H1 (cell line): Measurements from ENCODE around the gene KLK10. TPM values are rescaled to one million over a fixed set of nuclear protein-coding genes. Genes with fewer than 3 reads are reported as not detected.
A peak's percentile ranks its signal among the peaks of the same experiment; 100 is the strongest.

Source experiments
- CTCF ChIA-PET: fragments of 300-600 bp; sonication (Branson Sonifier 250); formaldehyde crosslinking; loops from one replicate; lab custom pipeline; 2021; ENCODE audit not compliant: partially characterized antibody; lab: Charles Lee
- POLR2A ChIA-PET: fragments of 300-600 bp; sonication (Branson Sonifier 250); formaldehyde crosslinking; loops from one replicate; lab custom pipeline; 2021; ENCODE audit warnings: inconsistent platforms; ENCODE audit not compliant: partially characterized antibody; lab: Charles Lee
- DNase-seq, 2 experiments: peaks; one replicate each; pipeline versions ENCODE4 v3.0.0 to v3.0.0-alpha.2; 2010 to 2022; ENCODE audit warnings: low spot score in 2 of 2, low read depth in 1 of 2, mixed read lengths in 1 of 2
- FAIRE-seq: peaks from 2 replicates; lab custom pipeline; 2011; peaks lifted over from hg19 to GRCh38; lab: Jason Lieb, UNC
- H2AFZ ChIP-seq: 2 replicates; pipeline ENCODE4 v1.8.1; 2012; ENCODE audit warnings: low read length, inconsistent platforms
- H2AK5ac ChIP-seq: 2 replicates; pipeline ENCODE4 v1.6.1; 2013; ENCODE audit warnings: low read depth, low read length
- H2BK120ac ChIP-seq: replicated peaks from 2 replicates; pipeline ENCODE3; 2013; ENCODE audit warnings: low read depth, low read length, inconsistent platforms
- H2BK12ac ChIP-seq: 2 replicates; pipeline ENCODE4 v1.6.1; 2013; ENCODE audit warnings: low read depth, low read length
- H2BK15ac ChIP-seq: 2 replicates; pipeline ENCODE4 v1.6.1; 2013; ENCODE audit warnings: low read length
- H2BK20ac ChIP-seq: 2 replicates; pipeline ENCODE4 v1.6.1; 2013; ENCODE audit warnings: low read length
- H2BK5ac ChIP-seq: 2 replicates; pipeline ENCODE4 v1.6.1; 2013; ENCODE audit warnings: low read depth, low read length
- H3K14ac ChIP-seq: 2 replicates; pipeline ENCODE4 v1.6.1; 2013; ENCODE audit warnings: inconsistent platforms; ENCODE audit not compliant: insufficient read length
- H3K18ac ChIP-seq: 2 replicates; pipeline ENCODE4 v1.6.1; 2013; ENCODE audit warnings: low read length; ENCODE audit errors: extremely low read depth
- H3K23ac ChIP-seq: 2 replicates; pipeline ENCODE4 v1.6.1; 2013; ENCODE audit warnings: inconsistent platforms; ENCODE audit not compliant: insufficient read length
- H3K23me2 ChIP-seq: 2 replicates; pipeline ENCODE4 v1.6.1; 2013; ENCODE audit warnings: low read depth, low read length
- H3K27ac ChIP-seq: 2 replicates; pipeline ENCODE4 v1.6.1; 2011; ENCODE audit warnings: low read depth, low read length, inconsistent platforms
- H3K27me3 ChIP-seq, 4 experiments: replicated peaks in 1 of 4; 1 replicate in 1 of 4; 2 replicates in 3 of 4; pipeline versions ENCODE4 v1.6.1 to v1.8.1; 2011 to 2013; ENCODE audit warnings: low read length in 3 of 4, mild to moderate bottlenecking in 3 of 4, inconsistent platforms in 2 of 4, mixed read lengths in 2 of 4, moderate library complexity in 1 of 4; ENCODE audit not compliant: control insufficient read depth in 3 of 4, insufficient read depth in 3 of 4; ENCODE audit errors: extremely low read depth in 1 of 4
- H3K36me3 ChIP-seq, 4 experiments: 2 replicates each; pipeline versions ENCODE4 v1.6.1 to v1.8.1; 2011 to 2013; ENCODE audit warnings: mild to moderate bottlenecking in 4 of 4, low read length in 3 of 4, moderate library complexity in 2 of 4, control low read depth in 1 of 4, inconsistent platforms in 1 of 4; ENCODE audit not compliant: insufficient read depth in 4 of 4, control insufficient read depth in 2 of 4
- H3K4ac ChIP-seq: replicated peaks from 2 replicates; pipeline ENCODE3; 2013; ENCODE audit warnings: low read length, low read depth, mixed read lengths, inconsistent platforms; ENCODE audit not compliant: insufficient read length
- H3K4me1 ChIP-seq, 4 experiments: replicated peaks in 1 of 4; 1 replicate in 1 of 4; 2 replicates in 3 of 4; pipeline versions ENCODE4 v1.6.1 to v1.8.1; 2011 to 2013; ENCODE audit warnings: low read length in 3 of 4, inconsistent platforms in 2 of 4, mixed read lengths in 1 of 4; ENCODE audit not compliant: insufficient read depth in 4 of 4, control insufficient read depth in 3 of 4
- H3K4me2 ChIP-seq, 2 experiments: 2 replicates each; pipeline versions ENCODE4 v1.6.1 to v1.8.1; 2011 to 2013; ENCODE audit warnings: low read depth in 2 of 2, low read length in 2 of 2, control low read depth in 1 of 2, inconsistent platforms in 1 of 2, mild to moderate bottlenecking in 1 of 2; ENCODE audit not compliant: insufficient read depth in 1 of 2
- H3K4me3 ChIP-seq, 4 experiments: fragments of 200-600, 300-600 bp in 1 of 4; sonication (generic), shearing (Covaris generic), sonication (Bioruptor Twin) in 1 of 4; 2 replicates each; pipeline versions ENCODE4 v1.5.1 to v1.8.1; 2011 to 2016; ENCODE audit warnings: low read length in 4 of 4, low read depth in 3 of 4, control low read depth in 2 of 4, inconsistent platforms in 2 of 4, mild to moderate bottlenecking in 2 of 4, mixed read lengths in 1 of 4, moderate library complexity in 1 of 4; ENCODE audit not compliant: insufficient read depth in 2 of 4; ENCODE audit errors: extremely low read depth in 1 of 4
- H3K56ac ChIP-seq: replicated peaks from 2 replicates; pipeline ENCODE3; 2013; ENCODE audit warnings: low read depth, mild to moderate bottlenecking, mixed read lengths, low read length, inconsistent platforms; ENCODE audit not compliant: insufficient read length
- H3K79me1 ChIP-seq: 2 replicates; pipeline ENCODE4 v1.6.1; 2013; ENCODE audit warnings: low read depth, low read length, control low read depth
- H3K79me2 ChIP-seq, 2 experiments: 2 replicates each; pipeline versions ENCODE4 v1.6.1 to v1.8.1; 2012 to 2013; ENCODE audit warnings: low read length in 2 of 2, mild to moderate bottlenecking in 2 of 2, inconsistent platforms in 1 of 2; ENCODE audit not compliant: insufficient read depth in 2 of 2, control insufficient read depth in 1 of 2
- H3K9ac ChIP-seq, 4 experiments: replicated peaks in 1 of 4; 1 replicate in 1 of 4; 2 replicates in 3 of 4; pipeline versions ENCODE4 v1.6.1 to v1.8.1; 2011 to 2013; ENCODE audit warnings: low read depth in 3 of 4, low read length in 3 of 4, control low read depth in 2 of 4, mild to moderate bottlenecking in 2 of 4, moderate library complexity in 2 of 4, inconsistent platforms in 1 of 4; ENCODE audit errors: extremely low read depth in 1 of 4
- H3K9me3 ChIP-seq, 2 experiments: 2 replicates each; pipeline versions ENCODE4 v1.6.1 to v1.8.1; 2012 to 2013; ENCODE audit warnings: mild to moderate bottlenecking in 2 of 2, moderate library complexity in 2 of 2, control low read depth in 1 of 2, inconsistent platforms in 1 of 2, low read depth in 1 of 2, low read length in 1 of 2, mixed read lengths in 1 of 2; ENCODE audit not compliant: insufficient read depth in 2 of 2
- H4K20me1 ChIP-seq, 2 experiments: replicated peaks in 1 of 2; 2 replicates each; pipeline versions ENCODE3 to v1.8.1; 2011 to 2013; ENCODE audit warnings: inconsistent platforms in 2 of 2, low read length in 2 of 2, mild to moderate bottlenecking in 1 of 2; ENCODE audit not compliant: insufficient read depth in 2 of 2, control insufficient read depth in 1 of 2
- H4K5ac ChIP-seq: 2 replicates; pipeline ENCODE4 v1.6.1; 2013; ENCODE audit warnings: low read length, low read depth, mixed read lengths, inconsistent platforms; ENCODE audit not compliant: insufficient read length
- H4K8ac ChIP-seq: 2 replicates; pipeline ENCODE4 v1.8.0; 2013; ENCODE audit warnings: mild to moderate bottlenecking, moderate library complexity, low read length, inconsistent platforms; ENCODE audit not compliant: insufficient read depth; ENCODE audit errors: extremely low read depth
- H4K91ac ChIP-seq: replicated peaks from 2 replicates; pipeline ENCODE3; 2013; ENCODE audit warnings: low read length, mixed read lengths, inconsistent platforms; ENCODE audit not compliant: insufficient read length
- ASH2L ChIP-seq: fragments of 200-600, 300-600 bp; sonication (generic); IDR thresholded peaks from one replicate; pipeline ENCODE4 v1.7.1; 2017; ENCODE audit warnings: low read length
- ATF3 ChIP-seq: IDR thresholded peaks from 2 replicates; pipeline ENCODE4 v1.6.1; 2011; ENCODE audit warnings: low read depth, mild to moderate bottlenecking, low read length; ENCODE audit not compliant: insufficient read depth
- HDAC2 ChIP-seq, 2 experiments: fragments of 300-600 bp in 1 of 2; sonication (generic) in 1 of 2; IDR thresholded peaks; 2 replicates each; pipeline ENCODE4 v1.6.1; 2011 to 2012; ENCODE audit warnings: low read depth in 2 of 2, low read length in 2 of 2, mild to moderate bottlenecking in 2 of 2, moderate library complexity in 2 of 2, borderline replicate concordance in 1 of 2, inconsistent platforms in 1 of 2
- JUN ChIP-seq: IDR thresholded peaks from 2 replicates; pipeline ENCODE4 v1.6.1; 2011; ENCODE audit warnings: low read depth, mild to moderate bottlenecking, improper control_type of control experiment, low read length
- JUND ChIP-seq: IDR thresholded peaks from 2 replicates; pipeline ENCODE4 v1.6.1; 2011; ENCODE audit warnings: mild to moderate bottlenecking, improper control_type of control experiment, low read length
- MAFK ChIP-seq: IDR thresholded peaks from 2 replicates; pipeline ENCODE4 v1.6.1; 2012; ENCODE audit warnings: low read depth, mild to moderate bottlenecking, improper control_type of control experiment, low read length
- PHF8 ChIP-seq: fragments of 200-600 bp; sonication (generic); conservative IDR thresholded peaks from 2 replicates; pipeline ENCODE4 v1.7.1; 2012; ENCODE audit warnings: low read depth, mild to moderate bottlenecking, inconsistent platforms, low read length, moderate library complexity
- POLR2AphosphoS5 ChIP-seq: IDR thresholded peaks from 2 replicates; pipeline ENCODE4 v1.6.1; 2011; ENCODE audit warnings: low read depth, low read length
- WGBS, 2 experiments: shearing (Covaris generic) in 1 of 2; methylation state at CpG; one replicate each; pipeline versions ENCODE4 v1.1.6 to v1.1.7; 2013 to 2015; ENCODE audit warnings: low lambda C conversion rate in 2 of 2, mixed read lengths in 2 of 2, inconsistent platforms in 1 of 2, low coverage in 1 of 2, missing lambda C conversion rate in 1 of 2; ENCODE audit not compliant: insufficient replicate concordance in 2 of 2, insufficient coverage in 1 of 2, insufficient read length in 1 of 2; ENCODE audit errors: extremely low coverage in 1 of 2, missing lambda C conversion rate in 1 of 2; 5-methylcytosine and 5-hydroxymethylcytosine counted together
- polyA plus RNA-seq, 7 experiments: library from polyadenylated mRNA; depleted of rRNA in 3 of 7; stranded (reverse) in 5 of 7; unstranded in 2 of 7; fragments of >200 nt in 5 of 7; fragments of 200-250 nt in 2 of 7; gene quantifications; 1 replicate in 5 of 7; 2 replicates in 1 of 7; 4 replicates in 1 of 7; pipeline versions ENCODE4 v1.2.1 to v1.2.3, GENCODE V29; 2011 to 2013; ENCODE audit warnings: missing spikeins in 2 of 7, mixed read lengths in 2 of 7
- total RNA-seq: library from RNA; stranded (reverse); fragmentation: NEBNext Ultra II Directional; extraction: Animal tissue kit (Norgen Biotek cat#: 25700); gene quantifications from 2 replicates; pipeline ENCODE4 v1.2.1, GENCODE V29; 2021
- TF ChIP-seq, protein P1 (sequence below): IDR thresholded peaks from 2 replicates; pipeline ENCODE4 v1.6.1; 2012; ENCODE audit warnings: inconsistent platforms
- TF ChIP-seq, protein P2 (sequence below): IDR thresholded peaks from 2 replicates; pipeline ENCODE4 v1.6.1; 2012; ENCODE audit warnings: inconsistent platforms

Gene KLK10
- total and polyA plus RNA-seq, 2 of the 8 experiments (the other 6 are each of a cell fraction or from before 2014, with no cell fraction given) = 4.8 to 9.7 TPM

- no peaks in the 10 kb centered on the region for H3K79me1 ChIP-seq
- no peak overlapping the region for H4K5ac ChIP-seq
- H2BK120ac ChIP-seq = no peak overlapping the region
- H2BK15ac ChIP-seq = 0 out of 2 replicates have a peak overlapping the region, but pooled peaks have one; percentile 46
- H3K36me3 ChIP-seq = no peaks in the 10 kb centered on the region
- no peak overlapping the region for H3K14ac ChIP-seq
- peak overlapping the region; percentile 6; the same call in 1 of the 2 replicates for H3K18ac ChIP-seq
- H3K9ac ChIP-seq = no peak overlapping the region
- FAIRE-seq = no peak
- H3K4me3 ChIP-seq = no peak overlapping the region
- no peak overlapping the region for H3K56ac ChIP-seq
- H3K4me1 ChIP-seq = peaks cover 3 to 30% (median 18%) of the 10 kb centered on the region in 4 experiments
- 84 to 100% methylated on average over 2 to 14 of the region's 14 CpGs for WGBS, 2 experiments
- POLR2A ChIA-PET = interaction anchor here (1.2 kb wide), 1 partner anchor 70 kb away, joined by 3 read pairs; no protein-coding TSS in a partner anchor
- H3K4ac ChIP-seq = no peak overlapping the region
- no peak for TF ChIP-seq PHF8
- TF ChIP-seq, protein P1, sequence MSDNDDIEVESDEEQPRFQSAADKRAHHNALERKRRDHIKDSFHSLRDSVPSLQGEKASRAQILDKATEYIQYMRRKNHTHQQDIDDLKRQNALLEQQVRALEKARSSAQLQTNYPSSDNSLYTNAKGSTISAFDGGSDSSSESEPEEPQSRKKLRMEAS = no peak
- TF ChIP-seq ATF3 = no peak
- TF ChIP-seq JUN = no peak
- TF ChIP-seq JUND = no peak
- TF ChIP-seq MAFK = no peak
- TF ChIP-seq HDAC2 (IDR thresholded peaks at IDR 0.05; ENCODE audit: borderline replicate concordance in 1 of 2, low read depth in 2 of 2, low read length in 2 of 2) = no peak
- TF ChIP-seq POLR2AphosphoS5 = no peak
- TF ChIP-seq ASH2L = no peak
- TF ChIP-seq, protein P2, sequence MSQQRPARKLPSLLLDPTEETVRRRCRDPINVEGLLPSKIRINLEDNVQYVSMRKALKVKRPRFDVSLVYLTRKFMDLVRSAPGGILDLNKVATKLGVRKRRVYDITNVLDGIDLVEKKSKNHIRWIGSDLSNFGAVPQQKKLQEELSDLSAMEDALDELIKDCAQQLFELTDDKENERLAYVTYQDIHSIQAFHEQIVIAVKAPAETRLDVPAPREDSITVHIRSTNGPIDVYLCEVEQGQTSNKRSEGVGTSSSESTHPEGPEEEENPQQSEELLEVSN = no peak
- no peaks in the 10 kb centered on the region for H3K79me2 ChIP-seq
- peaks cover 5% of the 10 kb centered on the region; the same call in 1 of the 2 replicates for H3K23me2 ChIP-seq
- no peak overlapping the region for H4K8ac ChIP-seq
- H3K9me3 ChIP-seq = no peaks in the 10 kb centered on the region
- no peak overlapping the region for H2BK20ac ChIP-seq
- no peak overlapping the region for H3K4me2 ChIP-seq
- 0 out of 2 replicates have a peak overlapping the region, but pooled peaks have one; percentile 35 for H2BK5ac ChIP-seq
- no peaks in the 10 kb centered on the region for H4K20me1 ChIP-seq
- no peak overlapping the region for H2AFZ ChIP-seq
- CTCF ChIA-PET = interaction anchor here (0.6 to 15.0 kb wide), 12 partner anchors 14 to 139 kb away, joined by 3 to 269 read pairs (median 4); no protein-coding TSS in a partner anchor
- no peak overlapping the region for H4K91ac ChIP-seq
- H2BK12ac ChIP-seq = peak overlapping the region; percentile 90; the same call in 1 of the 2 replicates
- no peak overlapping the region; the same call in 1 of the 2 replicates for H2AK5ac ChIP-seq
- H3K23ac ChIP-seq = no peak overlapping the region
- no peak overlapping the region for H3K27ac ChIP-seq
- no peak for DNase-seq
- peaks cover 0 to 23% (median 14%) of the 10 kb centered on the region in 4 experiments; a peak in 5 of 7 replicates for H3K27me3 ChIP-seq
These were observed 3.0 kb upstream of the KLK10 start for GRCh38 chr19:51022526-51022925.
